Neural crest cell (in vitro differentiated cells): ENCODE data around the gene KRT33A. TPM values are rescaled to one million over a fixed set of nuclear protein-coding genes. Genes with fewer than 3 reads are reported as not detected.

Experiments used
- DNase-seq: peaks from one replicate; pipeline ENCODE4 v3.0.0; 2021; ENCODE audit warnings: low read depth, mixed read lengths, low spot score
- H3K27ac Mint-ChIP-seq: one replicate; pipeline ENCODE4 v1.8.0; 2021; ENCODE audit warnings: mild to moderate bottlenecking, mixed read lengths; ENCODE audit not compliant: unreplicated experiment
- H3K27me3 Mint-ChIP-seq: 2 replicates; pipeline ENCODE4 v1.8.0; 2021; ENCODE audit warnings: low read depth, mild to moderate bottlenecking, mixed read lengths
- H3K36me3 Mint-ChIP-seq: 2 replicates; pipeline ENCODE4 v1.8.0; 2021; ENCODE audit warnings: low read depth, mild to moderate bottlenecking, mixed read lengths
- H3K4me1 Mint-ChIP-seq: 2 replicates; pipeline ENCODE4 v1.8.0; 2021; ENCODE audit warnings: mixed read lengths
- H3K4me3 Mint-ChIP-seq: one replicate; pipeline ENCODE4 v1.8.0; 2021; ENCODE audit warnings: mild to moderate bottlenecking, mixed read lengths
- H3K9me3 Mint-ChIP-seq: 2 replicates; pipeline ENCODE4 v1.8.0; 2021; ENCODE audit warnings: mixed read lengths
- total RNA-seq: library from RNA; stranded (reverse); gene quantifications from 2 replicates; pipeline ENCODE4 v1.2.1, GENCODE V29; 2021
- TF ChIP-seq, protein P1 (sequence below): fragments of 200-600 bp; sonication (generic); conservative IDR thresholded peaks from 2 replicates; pipeline ENCODE4 v1.5.0; 2021; ENCODE audit warnings: antibody characterized with exemption, mild to moderate bottlenecking

KRT33A gene
- total RNA-seq, 1 donor from 2014 or later: not detected

GRCh38 chr17:41298458-41299135 lies 52.0 kb downstream of the KRT33A start:
- TF ChIP-seq, protein P1, sequence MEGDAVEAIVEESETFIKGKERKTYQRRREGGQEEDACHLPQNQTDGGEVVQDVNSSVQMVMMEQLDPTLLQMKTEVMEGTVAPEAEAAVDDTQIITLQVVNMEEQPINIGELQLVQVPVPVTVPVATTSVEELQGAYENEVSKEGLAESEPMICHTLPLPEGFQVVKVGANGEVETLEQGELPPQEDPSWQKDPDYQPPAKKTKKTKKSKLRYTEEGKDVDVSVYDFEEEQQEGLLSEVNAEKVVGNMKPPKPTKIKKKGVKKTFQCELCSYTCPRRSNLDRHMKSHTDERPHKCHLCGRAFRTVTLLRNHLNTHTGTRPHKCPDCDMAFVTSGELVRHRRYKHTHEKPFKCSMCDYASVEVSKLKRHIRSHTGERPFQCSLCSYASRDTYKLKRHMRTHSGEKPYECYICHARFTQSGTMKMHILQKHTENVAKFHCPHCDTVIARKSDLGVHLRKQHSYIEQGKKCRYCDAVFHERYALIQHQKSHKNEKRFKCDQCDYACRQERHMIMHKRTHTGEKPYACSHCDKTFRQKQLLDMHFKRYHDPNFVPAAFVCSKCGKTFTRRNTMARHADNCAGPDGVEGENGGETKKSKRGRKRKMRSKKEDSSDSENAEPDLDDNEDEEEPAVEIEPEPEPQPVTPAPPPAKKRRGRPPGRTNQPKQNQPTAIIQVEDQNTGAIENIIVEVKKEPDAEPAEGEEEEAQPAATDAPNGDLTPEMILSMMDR: no peak
- Mint-ChIP-seq H3K4me3 (no peak overlapping the region), H3K27me3 (peaks cover 4% of the 10 kb centered on the region), H3K4me1 (no peaks in the 10 kb centered on the region), H3K27ac (no peak overlapping the region), H3K9me3 (peaks cover 8% of the 10 kb centered on the region), H3K36me3 (no peaks in the 10 kb centered on the region)
- no peak for DNase-seq

DNA sequence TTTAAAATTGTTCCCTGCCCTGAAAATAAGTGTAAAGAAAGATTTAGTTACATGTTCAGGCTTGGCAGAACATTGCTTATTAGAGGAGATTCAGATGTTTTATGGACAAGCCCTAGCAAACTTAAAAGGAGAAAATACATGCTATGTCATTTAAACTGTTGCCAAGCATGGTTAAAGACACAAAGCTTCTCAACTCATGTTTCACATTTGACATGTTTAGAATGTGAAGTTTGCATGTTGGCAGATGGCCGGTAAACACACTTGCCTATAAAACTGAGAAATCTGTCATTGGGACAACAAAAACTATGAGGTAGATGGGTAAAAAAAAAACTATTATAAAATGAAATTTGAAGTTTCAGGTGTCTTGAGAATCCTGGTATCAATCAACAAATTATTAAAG lies 53.8 kb downstream of the KRT33A start:
- TF ChIP-seq, protein P1: no peak
- Mint-ChIP-seq H3K4me1 (no peaks in the 10 kb centered on the region), H3K27me3 (peaks cover 1% of the 10 kb centered on the region), H3K9me3 (peaks cover 8% of the 10 kb centered on the region), H3K4me3 (no peak overlapping the region), H3K36me3 (no peaks in the 10 kb centered on the region), H3K27ac (no peak overlapping the region)
- DNase-seq: no peak

Other genes with a start within 250 kb of the KRT33A start
- not detected in 2 replicates for gene KRTAP4-16, start 248.6 kb downstream of the KRT33A start, total RNA-seq
- not detected in 2 replicates for gene KRTAP4-9, start 245.4 kb downstream of the KRT33A start, total RNA-seq
- gene KRTAP4-11, start 232.5 kb downstream of the KRT33A start, total RNA-seq: not detected in 2 replicates
- gene KRTAP4-12, start 226.6 kb downstream of the KRT33A start, total RNA-seq: not detected in 2 replicates
- not detected in 2 replicates for gene KRTAP4-6, start 210.3 kb downstream of the KRT33A start, total RNA-seq
- not detected in 2 replicates for gene KRTAP4-5, start 201.0 kb downstream of the KRT33A start, total RNA-seq
- not detected in 2 replicates for gene KRTAP4-4, start 190.1 kb downstream of the KRT33A start, total RNA-seq
- gene KRTAP4-3, start 182.6 kb downstream of the KRT33A start, total RNA-seq: not detected in 2 replicates
- not detected in 2 replicates for gene KRTAP4-2, start 172.6 kb downstream of the KRT33A start, total RNA-seq
- not detected in 2 replicates for gene KRTAP4-1, start 165.9 kb downstream of the KRT33A start, total RNA-seq
- gene KRTAP9-1, start 160.9 kb downstream of the KRT33A start, total RNA-seq: not detected in 2 replicates
- not detected in 2 replicates for gene KRTAP9-2, start 124.2 kb downstream of the KRT33A start, total RNA-seq
- gene KRTAP9-3, start 118.4 kb downstream of the KRT33A start, total RNA-seq: not detected in 2 replicates
- gene KRTAP9-8, start 112.8 kb downstream of the KRT33A start, total RNA-seq: not detected in 2 replicates
- not detected in 2 replicates for gene KRTAP9-4, start 101.1 kb downstream of the KRT33A start, total RNA-seq
- not detected in 2 replicates for gene KRTAP9-9, start 95.4 kb downstream of the KRT33A start, total RNA-seq
- not detected in 2 replicates for gene KRTAP9-6, start 85.5 kb downstream of the KRT33A start, total RNA-seq
- not detected in 2 replicates for gene KRTAP9-7, start 75.1 kb downstream of the KRT33A start, total RNA-seq
- not detected in 2 replicates for gene KRTAP29-1, start 48.0 kb downstream of the KRT33A start, total RNA-seq
- gene KRTAP16-1, start 41.5 kb downstream of the KRT33A start, total RNA-seq: not detected in 2 replicates
- not detected in 2 replicates for gene KRTAP17-1, start 35.1 kb downstream of the KRT33A start, total RNA-seq
- gene KRT33B, start 19.0 kb upstream of the KRT33A start, total RNA-seq: not detected in 2 replicates
- gene KRT34, start 31.5 kb upstream of the KRT33A start, total RNA-seq: not detected in 2 replicates
- gene KRT31, start 46.8 kb upstream of the KRT33A start, total RNA-seq: not detected in 2 replicates
- not detected in 2 replicates for gene KRT37, start 73.8 kb upstream of the KRT33A start, total RNA-seq
- not detected in 2 replicates for gene KRT38, start 90.2 kb upstream of the KRT33A start, total RNA-seq
- not detected in 2 replicates for gene KRT32, start 116.6 kb upstream of the KRT33A start, total RNA-seq
- gene KRT35, start 130.3 kb upstream of the KRT33A start, total RNA-seq: not detected in 2 replicates
- not detected in 2 replicates for gene KRT36, start 139.1 kb upstream of the KRT33A start, total RNA-seq
- not detected in 2 replicates for gene KRT13, start 154.8 kb upstream of the KRT33A start, total RNA-seq
- gene KRT15, start 168.1 kb upstream of the KRT33A start, total RNA-seq: not detected in 2 replicates
- gene KRT19, start 177.5 kb upstream of the KRT33A start, total RNA-seq: 0.35 and 0.80 TPM in 2 replicates
- gene KRT9, start 221.2 kb upstream of the KRT33A start, total RNA-seq: not detected in 2 replicates
- gene KRT14, start 236.1 kb upstream of the KRT33A start, total RNA-seq: not detected in 2 replicates